IMR-90 (cell line): ENCODE results near the gene HAVCR2. TPM values are rescaled to one million over a fixed set of nuclear protein-coding genes. Genes with fewer than 3 reads are reported as not detected.

Source experiments
- ATAC-seq: fragments of 200-7000 bp; cut with Tn5 transposase; 2 replicates; pipeline ENCODE4 v1.9.1; 2020; ENCODE audit warnings: low read depth, mild to moderate bottlenecking, moderate library complexity
- BruUV-seq: library from RNA; stranded (reverse); fragments of 400-500 nt; replicated peaks from 2 replicates; lab custom pipeline; 2021; lab: Mats Ljungman, UMichigan
- CTCF ChIA-PET: fragments of 300-600 bp; formaldehyde crosslinking; extraction: SDS; loops from one replicate; lab custom pipeline; 2021; ENCODE audit warnings: antibody characterized with exemption; lab: Yijun Ruan, JAX
- POLR2A ChIA-PET: fragments of 300-600 bp; sonication (Branson Sonifier 250); formaldehyde crosslinking; loops from one replicate; lab custom pipeline; 2022; ENCODE audit warnings: antibody characterized with exemption; ENCODE audit not compliant: unreplicated experiment; lab: Charles Lee
- DNase-seq: peaks from one replicate; pipeline ENCODE4 v3.0.0; 2013
- H2AFZ ChIP-seq: replicated peaks from 2 replicates; pipeline ENCODE3; 2013; ENCODE audit warnings: low read length, mild to moderate bottlenecking; ENCODE audit not compliant: poor library complexity
- H2AK5ac ChIP-seq: 2 replicates; pipeline ENCODE4 v1.6.1; 2013; ENCODE audit warnings: low read depth, low read length, inconsistent platforms
- H2AK9ac ChIP-seq: replicated peaks from 2 replicates; pipeline ENCODE3; 2013; ENCODE audit warnings: mild to moderate bottlenecking, low read depth, low read length, moderate library complexity; ENCODE audit not compliant: poor library complexity
- H2BK120ac ChIP-seq: 2 replicates; pipeline ENCODE4 v1.6.1; 2013; ENCODE audit warnings: low read depth, low read length, inconsistent platforms
- H2BK15ac ChIP-seq: 3 replicates; pipeline ENCODE4 v1.6.1; 2013; ENCODE audit warnings: low read depth, low read length, inconsistent platforms
- H2BK20ac ChIP-seq: 2 replicates; pipeline ENCODE4 v1.6.1; 2013; ENCODE audit warnings: low read depth, mild to moderate bottlenecking, inconsistent platforms, low read length, moderate library complexity
- H2BK5ac ChIP-seq: 2 replicates; pipeline ENCODE4 v1.6.1; 2013; ENCODE audit warnings: mild to moderate bottlenecking, low read depth, low read length, inconsistent platforms; ENCODE audit not compliant: poor library complexity, severe bottlenecking
- H3K14ac ChIP-seq: replicated peaks from 2 replicates; pipeline ENCODE4 v1.6.1; 2013; ENCODE audit warnings: low read depth, low read length, inconsistent platforms
- H3K18ac ChIP-seq: 2 replicates; pipeline ENCODE4 v1.6.1; 2013; ENCODE audit warnings: low read depth, low read length, control low read depth
- H3K23ac ChIP-seq: 2 replicates; pipeline ENCODE4 v1.6.1; 2013; ENCODE audit warnings: low read depth, low read length, inconsistent platforms
- H3K27ac ChIP-seq: 2 replicates; pipeline ENCODE4 v1.5.1; 2013; ENCODE audit warnings: mild to moderate bottlenecking, control low read depth, low read length; ENCODE audit not compliant: insufficient read depth
- H3K27me3 ChIP-seq: 2 replicates; pipeline ENCODE4 v1.6.1; 2013; ENCODE audit warnings: low read length; ENCODE audit not compliant: control insufficient read depth, insufficient read depth
- H3K36me3 ChIP-seq: 2 replicates; pipeline ENCODE4 v1.6.1; 2013; ENCODE audit warnings: low read length, mixed read lengths; ENCODE audit not compliant: control insufficient read depth, insufficient read depth
- H3K4ac ChIP-seq: 2 replicates; pipeline ENCODE4 v1.6.1; 2013; ENCODE audit warnings: low read depth, low read length, inconsistent platforms
- H3K4me1 ChIP-seq: 2 replicates; pipeline ENCODE4 v1.6.1; 2013; ENCODE audit warnings: low read length, mixed read lengths; ENCODE audit not compliant: control insufficient read depth, insufficient read depth
- H3K4me2 ChIP-seq: 2 replicates; pipeline ENCODE4 v1.6.1; 2013; ENCODE audit warnings: low read depth, mild to moderate bottlenecking, control low read depth, low read length, moderate library complexity
- H3K4me3 ChIP-seq: 2 replicates; pipeline ENCODE4 v1.5.1; 2013; ENCODE audit warnings: low read depth, mild to moderate bottlenecking, control low read depth, low read length, moderate library complexity; ENCODE audit not compliant: insufficient read depth
- H3K56ac ChIP-seq: 2 replicates; pipeline ENCODE4 v1.6.1; 2013; ENCODE audit warnings: low read length, inconsistent platforms; ENCODE audit not compliant: insufficient read depth; ENCODE audit errors: extremely low read depth
- H3K79me1 ChIP-seq, 2 experiments: 2 replicates each; pipeline ENCODE4 v1.6.1; 2013; ENCODE audit warnings: low read length in 2 of 2, inconsistent platforms in 1 of 2, low read depth in 1 of 2
- H3K9ac ChIP-seq: 2 replicates; pipeline ENCODE4 v1.6.1; 2013; ENCODE audit warnings: low read depth, low read length, control low read depth
- H3K9me1 ChIP-seq: 2 replicates; pipeline ENCODE4 v1.6.1; 2013; ENCODE audit warnings: low read length, inconsistent platforms; ENCODE audit not compliant: insufficient read depth
- H3K9me3 ChIP-seq: 2 replicates; pipeline ENCODE4 v1.6.1; 2013; ENCODE audit warnings: low read length; ENCODE audit not compliant: control insufficient read depth, insufficient read depth
- H4K20me1 ChIP-seq: 2 replicates; pipeline ENCODE4 v1.6.1; 2013; ENCODE audit warnings: low read length, inconsistent platforms; ENCODE audit not compliant: insufficient read depth
- H4K5ac ChIP-seq: 2 replicates; pipeline ENCODE4 v1.6.1; 2013; ENCODE audit warnings: mild to moderate bottlenecking, low read depth, low read length, control low read depth
- H4K8ac ChIP-seq, 2 experiments: 2 replicates each; pipeline ENCODE4 v1.6.1; 2013; ENCODE audit warnings: low read depth in 2 of 2, low read length in 2 of 2, control low read depth in 1 of 2, inconsistent platforms in 1 of 2
- H4K91ac ChIP-seq: 2 replicates; pipeline ENCODE4 v1.6.1; 2013; ENCODE audit warnings: low read depth, low read length, inconsistent platforms; ENCODE audit not compliant: insufficient read depth
- CEBPB ChIP-seq: IDR thresholded peaks from 2 replicates; pipeline ENCODE4 v1.6.1; 2012; ENCODE audit warnings: low read depth, low read length, improper control_type of control experiment
- FOS ChIP-seq: fragments of 150-350 bp; IDR thresholded peaks from 2 replicates; pipeline ENCODE4 v1.6.1; 2016; ENCODE audit warnings: low read depth, low read length
- MAZ ChIP-seq: IDR thresholded peaks from 2 replicates; pipeline ENCODE4 v1.6.1; 2012; ENCODE audit warnings: low read depth, mild to moderate bottlenecking, low read length, improper control_type of control experiment, moderate library complexity, borderline replicate concordance
- USF2 ChIP-seq: fragments of 150-350 bp; IDR thresholded peaks from 2 replicates; pipeline ENCODE4 v1.6.1; 2017; ENCODE audit warnings: mild to moderate bottlenecking, antibody characterized with exemption, low read length, low read depth
- WGBS, 2 experiments: methylation state at CpG; one replicate each; pipeline versions ENCODE4 v1.1.5 to v1.1.7; 2013; ENCODE audit warnings: missing lambda C conversion rate in 2 of 2; ENCODE audit not compliant: insufficient read length in 1 of 2; ENCODE audit errors: extremely low coverage in 2 of 2; 5-methylcytosine and 5-hydroxymethylcytosine counted together
- dilution Hi-C: fragments of 300-500 bp; cut with HindIII; formaldehyde crosslinking; loops from one replicate; pipeline ENCODE4 v1.14.3; 2018; ENCODE audit warnings: low sequenced_read_pairs; ENCODE audit not compliant: unreplicated experiment
- in situ Hi-C: fragments of 300-500 bp; cut with MboI; formaldehyde crosslinking; loops from 3 replicates; pipeline ENCODE4 v1.14.3; 2019; ENCODE audit warnings: low sequenced_read_pairs, inconsistent platforms, mixed read lengths
- intact Hi-C: fragments of 100-400 bp; cut with micrococcal nuclease; formaldehyde crosslinking; loops from 2 replicates; pipeline ENCODE4 v1.10.0; 2022
- polyA plus RNA-seq, 3 experiments: library from polyadenylated mRNA; depleted of rRNA; stranded (reverse); fragments of >200 nt; gene quantifications; 2 replicates each; pipeline ENCODE4 v1.2.3, GENCODE V29; 2012; ENCODE audit warnings: low replicate concordance in 1 of 3
- total RNA-seq: library from RNA; depleted of rRNA; stranded (reverse); fragments of >200 nt; gene quantifications from 2 replicates; pipeline ENCODE4 v1.2.3, GENCODE V29; 2012

HAVCR2 gene
- total and polyA plus RNA-seq, 2 of the 4 experiments (the other 2 are of a cell fraction), result under 0.01 to 0.07 TPM

DNA sequence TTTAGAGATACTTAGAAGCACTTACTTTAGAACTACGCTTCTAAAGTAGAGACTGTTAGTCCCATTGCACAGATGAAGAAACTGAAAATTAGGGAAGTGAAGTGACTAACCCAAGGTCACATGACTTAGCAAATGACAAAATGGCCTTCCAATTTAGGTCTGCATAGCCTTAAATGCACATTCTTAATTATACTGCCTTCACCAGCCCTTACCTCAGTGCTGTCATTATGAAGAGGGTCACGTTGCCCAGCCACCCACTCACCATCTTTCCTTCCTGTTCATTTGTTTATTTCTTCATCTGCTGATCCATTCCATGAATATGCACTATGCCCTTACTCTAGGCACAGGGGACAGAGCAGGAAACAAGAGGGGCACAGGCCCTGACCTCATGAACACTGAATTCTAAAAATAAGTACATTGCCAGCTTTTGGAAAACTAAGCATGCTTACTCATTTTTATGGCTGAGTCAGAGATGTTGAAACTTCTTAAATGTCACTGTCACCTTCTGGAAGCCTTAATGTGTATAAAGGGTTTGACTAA, 8.6 kb downstream of the HAVCR2 start:
- H2BK20ac ChIP-seq, result 0 out of 2 replicates have a peak overlapping the region, but pooled peaks have one; percentile 20
- H3K79me1 ChIP-seq, result no peaks in the 10 kb centered on the region
- no peak overlapping the region for H3K4ac ChIP-seq
- H3K9me3 ChIP-seq, result no peaks in the 10 kb centered on the region
- dilution Hi-C loops (no loop called here), in situ Hi-C loops (no loop called here), intact Hi-C loops (no loop called here)
- no peak overlapping the region for H3K23ac ChIP-seq
- no peak overlapping the region for H2BK120ac ChIP-seq
- DNase-seq (peak; percentile 61), ATAC-seq (peak; percentile 86)
- no peak overlapping the region for H3K4me2 ChIP-seq
- CTCF ChIA-PET, result no interaction called here
- no peaks in the 10 kb centered on the region for H3K36me3 ChIP-seq
- H3K4me1 ChIP-seq, result peaks cover 4% of the 10 kb centered on the region; the same call in 1 of the 2 replicates
- no peaks in the 10 kb centered on the region for H3K9me1 ChIP-seq
- H2BK5ac ChIP-seq, result peak overlapping the region; percentile 34
- no peak overlapping the region for H4K91ac ChIP-seq
- H3K4me3 ChIP-seq, result no peak overlapping the region
- no peak overlapping the region for H3K9ac ChIP-seq
- no peaks in the 10 kb centered on the region for H3K27me3 ChIP-seq
- H2AK5ac ChIP-seq, result 0 out of 2 replicates have a peak overlapping the region, but pooled peaks have one; percentile 11
- no peak overlapping the region for H2BK15ac ChIP-seq
- H4K20me1 ChIP-seq, result no peaks in the 10 kb centered on the region
- H3K14ac ChIP-seq, result no peak overlapping the region
- no peak overlapping the region for H2AFZ ChIP-seq
- 0% methylated on average over 1 of the region's 2 CpGs; no CpG with 5 or more reads in 1 of the 2 experiments for WGBS, 2 experiments
- TF ChIP-seq MAZ (no peak), USF2 (peak; percentile 28; the same call in 1 of the 2 replicates), CEBPB (peak; percentile 40; the same call in 1 of the 2 replicates), FOS (peak; percentile 44; the same call in 1 of the 2 replicates)
- no peak overlapping the region for H4K5ac ChIP-seq
- peak overlapping the region in 1 of 2 experiments; percentile 54; a peak in 1 of 4 replicates for H4K8ac ChIP-seq
- POLR2A ChIA-PET, result no interaction called here
- peak overlapping the region; percentile 23; the same call in 1 of the 2 replicates for H3K27ac ChIP-seq
- H3K56ac ChIP-seq, result no peak overlapping the region
- no peak overlapping the region for H2AK9ac ChIP-seq
- no TSS peak for BruUV-seq
- H3K18ac ChIP-seq, result 0 out of 2 replicates have a peak overlapping the region, but pooled peaks have one; percentile 6
